ENCODE data around the gene BCAT1. TPM values are rescaled to one million over a fixed set of nuclear protein-coding genes. Genes with fewer than 3 reads are reported as not detected.
"Not testable (repeated sequence)": the region's sequence is repeated elsewhere in the genome, so short reads cannot be mapped to it uniquely, and the experiment has no call there.

The BCAT1 gene
- total RNA-seq, 1 donor from 2014 or later = 40.8 TPM

DNA sequence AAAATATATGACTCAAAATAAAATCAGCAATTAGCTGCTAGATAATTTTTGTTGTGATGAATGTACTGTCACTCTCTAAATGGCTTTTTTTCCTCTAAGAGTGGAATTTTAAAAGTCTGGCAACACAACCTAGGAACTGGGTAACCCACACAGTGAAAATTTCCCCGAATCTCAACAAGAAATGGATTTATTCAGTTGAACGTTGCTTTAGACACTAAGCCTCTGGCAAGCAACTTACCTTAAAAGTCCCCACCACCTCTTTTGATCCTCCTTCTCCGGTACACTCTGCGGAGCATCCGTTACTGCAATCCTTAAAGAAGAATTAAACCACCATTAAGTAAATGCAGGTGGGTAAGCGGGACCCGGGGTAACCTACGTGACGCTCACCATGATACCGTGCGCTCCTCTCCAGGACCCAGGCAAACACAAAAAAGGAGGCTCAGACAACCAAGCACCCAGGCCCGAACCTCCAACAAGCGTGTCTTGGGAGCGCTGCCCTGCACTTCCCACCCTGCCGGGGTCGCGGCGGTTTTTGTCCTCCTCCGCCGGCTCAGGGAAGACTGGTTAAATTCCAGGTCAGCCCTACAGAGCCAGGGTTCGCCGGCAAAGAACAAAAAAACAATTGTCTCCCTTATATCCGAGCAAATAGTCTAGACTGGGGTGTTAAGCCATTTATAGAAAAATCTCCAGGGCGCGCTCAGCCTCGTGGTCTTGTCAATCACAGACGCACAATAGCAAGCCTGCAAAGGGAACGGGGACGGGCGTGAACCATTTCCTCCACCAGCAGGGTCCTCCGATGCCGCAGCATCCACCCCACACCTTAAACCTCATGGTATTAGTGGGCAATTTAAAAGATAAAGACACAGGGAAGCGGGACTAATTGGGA is 47.1 kb downstream of the BCAT1 start:
- DNase-seq (ENCODE audit: low spot score) = no peak

- DNase-seq (ENCODE audit: low spot score) = no peak
These were observed 48.7 kb downstream of the BCAT1 start for GRCh38 chr12:24900196-24900595.

- DNase-seq (ENCODE audit: low spot score) = no peak
These were observed 49.3 kb downstream of the BCAT1 start for GRCh38 chr12:24899503-24900075.

- no peak for DNase-seq (ENCODE audit: low spot score)
These were observed 50.3 kb downstream of the BCAT1 start for GRCh38 chr12:24898606-24899005.

DNA sequence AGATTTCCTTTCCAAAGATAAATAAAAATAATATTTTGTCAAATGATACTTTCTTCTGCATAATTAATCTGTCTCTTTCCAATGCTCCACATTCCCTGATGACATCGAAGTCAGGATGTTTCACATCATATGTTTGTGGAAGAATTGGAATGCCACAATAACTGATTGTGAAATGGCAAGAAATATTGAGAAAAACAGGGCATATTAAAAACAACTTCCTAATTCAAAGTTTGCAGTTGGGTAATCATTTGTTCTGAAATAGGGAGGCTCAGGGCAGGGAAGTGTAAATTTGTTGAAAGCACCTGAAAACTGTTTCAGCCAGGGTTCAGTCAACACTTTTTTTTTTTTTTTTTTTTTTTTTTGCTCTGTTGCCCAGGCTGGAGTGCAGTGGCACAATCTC is 50.7 kb downstream of the BCAT1 start:
- DNase-seq (ENCODE audit: low spot score) = no peak

GRCh38 chr12:24896171-24896570 is 52.7 kb downstream of the BCAT1 start:
- DNase-seq (ENCODE audit: low spot score) = no peak

DNA sequence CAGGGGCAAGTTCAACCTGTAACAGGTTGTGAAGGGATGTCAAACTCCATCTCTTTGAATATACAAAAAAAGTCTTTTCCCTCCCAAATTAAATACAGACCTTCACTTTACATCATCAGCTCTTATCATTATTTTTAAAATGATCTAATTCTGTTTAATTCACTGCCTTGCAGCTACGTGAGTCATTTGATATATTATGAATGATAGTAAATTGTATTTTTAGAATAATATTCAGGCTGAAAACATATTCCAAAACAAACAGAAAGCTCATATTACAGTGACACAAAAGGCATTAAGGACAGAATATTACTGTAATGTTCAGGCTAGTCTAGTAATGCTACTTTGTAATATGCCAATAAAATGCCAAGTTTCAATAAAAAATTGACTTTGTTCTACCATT is 53.3 kb downstream of the BCAT1 start:
- DNase-seq (ENCODE audit: low spot score) = no peak

GRCh38 chr12:24894879-24895278 is 54.0 kb downstream of the BCAT1 start:
- no peak for DNase-seq (ENCODE audit: low spot score)

- DNase-seq (ENCODE audit: low spot score) = no peak
These were observed 58.7 kb downstream of the BCAT1 start for GRCh38 chr12:24890048-24890803.

DNA sequence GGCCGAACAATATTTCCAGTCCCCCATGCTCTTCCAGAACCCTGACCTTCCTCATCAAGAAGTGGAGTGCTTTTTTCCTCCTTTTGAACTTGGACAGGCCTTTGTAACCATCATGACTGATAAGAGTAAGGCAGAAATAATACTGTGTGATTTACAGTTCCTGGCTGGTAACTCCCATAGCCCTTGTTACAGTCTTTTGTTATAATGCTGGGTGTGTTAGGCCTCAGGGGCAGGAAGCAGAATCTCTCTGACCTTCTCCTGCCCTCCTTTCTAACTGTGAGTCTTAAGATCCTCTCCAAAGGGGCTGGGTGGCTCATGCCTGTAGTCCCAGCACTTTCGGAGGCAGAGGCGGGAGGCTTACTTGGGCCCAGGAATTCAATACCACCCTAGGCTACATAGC is 59.5 kb downstream of the BCAT1 start:
- no peak for DNase-seq (ENCODE audit: low spot score)

GRCh38 chr12:24888813-24889212 is 60.1 kb downstream of the BCAT1 start:
- DNase-seq (ENCODE audit: low spot score) = no peak

DNA sequence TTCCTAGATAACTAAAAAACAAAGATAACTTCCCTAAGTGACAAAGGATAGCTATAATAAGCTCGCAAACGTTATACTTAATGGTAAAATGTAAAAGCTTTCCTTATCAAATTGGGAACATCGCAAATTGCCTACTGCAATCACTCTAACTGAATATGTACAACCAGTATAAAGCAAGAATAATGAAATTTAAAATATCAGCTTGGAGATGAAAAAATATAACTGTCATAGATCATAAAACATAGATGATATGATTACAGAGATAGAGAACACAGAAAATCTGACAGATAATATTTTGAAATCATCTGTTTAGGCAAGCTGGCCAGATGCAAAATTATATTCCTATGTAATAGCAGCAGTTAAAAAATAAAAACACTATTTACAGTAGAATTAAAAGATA is 64.0 kb downstream of the BCAT1 start:
- no peak for DNase-seq (ENCODE audit: low spot score)

DNA sequence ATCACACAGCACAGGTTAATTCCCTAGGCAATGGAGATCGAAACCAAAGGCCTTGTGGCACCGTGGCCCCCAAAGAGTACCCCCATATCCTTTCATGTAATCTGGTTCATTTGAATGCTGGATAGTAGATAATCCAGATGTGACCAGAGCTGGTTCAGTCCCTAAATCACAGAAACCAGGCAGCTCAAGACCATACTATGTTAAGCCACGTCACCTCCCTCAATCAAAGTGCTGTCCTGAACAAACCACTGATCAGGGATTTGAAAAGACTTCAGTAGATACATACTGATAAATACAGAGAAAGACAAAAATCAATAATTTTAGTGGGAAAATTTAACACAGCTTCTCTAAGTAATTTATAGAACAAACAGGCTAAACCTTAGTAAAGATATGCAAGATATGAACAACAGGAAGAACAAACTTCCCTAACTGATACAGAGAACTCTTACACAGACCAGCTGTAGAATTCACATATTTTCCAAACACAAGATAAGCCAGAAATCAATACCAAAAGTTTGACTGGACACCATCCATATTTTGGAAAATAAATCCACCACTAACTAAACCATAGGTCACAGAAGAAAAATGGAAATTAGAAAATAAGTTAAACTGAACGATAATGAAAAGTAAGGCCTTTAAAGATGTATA is 67.1 kb downstream of the BCAT1 start:
- no peak for DNase-seq (ENCODE audit: low spot score)

DNA sequence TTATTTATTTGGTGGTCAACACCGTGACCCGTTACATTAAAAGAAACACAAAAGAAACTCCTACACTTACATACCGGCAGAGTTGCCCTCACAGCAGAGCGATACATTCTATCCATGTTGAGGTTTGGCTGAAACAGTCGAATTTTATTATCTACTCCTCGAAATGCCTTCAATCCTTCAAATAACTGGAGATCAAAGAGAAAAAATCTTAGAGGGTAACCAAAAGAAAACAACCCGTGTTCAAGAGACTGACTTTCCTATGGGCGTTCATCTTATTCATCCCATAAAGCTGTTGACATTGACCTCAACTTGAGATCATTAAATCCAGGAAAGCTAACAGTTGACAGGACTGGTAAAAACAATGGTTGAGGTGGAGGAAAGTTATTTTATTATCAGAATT is 67.7 kb downstream of the BCAT1 start:
- no peak for DNase-seq (ENCODE audit: low spot score)

DNA sequence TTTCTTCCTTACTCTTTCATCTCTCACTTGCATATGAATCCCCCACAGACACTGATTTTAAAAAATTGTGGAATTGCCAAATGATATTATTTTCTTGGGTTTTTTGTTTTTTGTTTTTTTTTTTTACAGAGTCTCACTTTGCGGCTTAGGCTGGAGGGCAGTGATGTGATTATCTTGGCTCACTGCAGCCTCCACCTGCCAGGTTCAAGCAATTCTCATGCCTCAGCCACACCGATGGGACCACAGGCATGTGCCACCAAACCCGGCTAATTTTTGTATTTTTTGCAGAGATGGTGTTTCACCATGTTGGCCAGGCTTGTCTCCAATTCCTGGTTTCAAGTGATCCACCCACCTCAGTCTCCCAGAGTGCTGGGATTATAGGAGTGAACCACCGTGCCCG is 68.2 kb downstream of the BCAT1 start:
- no peak for DNase-seq (ENCODE audit: low spot score)

DNA sequence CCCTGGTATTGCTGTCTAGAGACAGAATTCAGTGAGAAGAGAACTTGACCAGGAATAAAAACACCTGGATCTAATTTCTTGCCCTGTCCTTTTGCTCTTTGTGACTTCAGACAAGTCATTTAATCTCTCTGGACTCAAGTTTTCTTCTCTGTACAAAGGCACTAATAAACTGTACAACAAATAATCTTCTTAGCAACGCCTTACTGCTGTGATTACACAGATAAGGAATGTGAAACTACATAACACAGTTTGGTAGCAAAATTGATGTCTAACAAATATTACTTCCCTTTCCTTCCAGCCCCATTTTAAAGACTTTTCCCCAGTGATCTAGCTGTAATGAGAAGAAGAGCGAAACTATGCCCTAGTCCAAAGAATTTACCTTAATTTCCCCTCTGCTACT is 69.3 kb downstream of the BCAT1 start:
- no peak for DNase-seq (ENCODE audit: low spot score)

GRCh38 chr12:24875014-24875413 is 73.9 kb downstream of the BCAT1 start:
- no peak for DNase-seq (ENCODE audit: low spot score)

DNA sequence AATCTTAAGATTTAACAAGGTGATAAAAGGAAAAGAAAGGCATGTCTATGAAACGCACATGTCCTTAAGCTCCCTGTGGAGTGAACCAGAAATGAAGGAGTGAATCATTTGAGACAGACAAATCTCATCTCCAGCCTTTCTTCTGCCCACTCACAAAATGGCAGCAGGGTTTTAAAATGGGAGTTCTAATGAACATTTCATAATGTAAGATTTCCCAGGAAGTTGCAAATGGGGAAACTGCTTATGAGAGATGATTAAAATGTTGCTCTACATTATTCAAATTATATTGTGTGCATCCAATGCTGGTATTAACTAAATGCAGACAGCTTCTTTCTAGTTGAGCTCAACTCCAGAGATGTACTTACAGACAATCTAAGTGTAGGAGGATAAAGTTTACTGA is 76.7 kb downstream of the BCAT1 start:
- no peak for DNase-seq (ENCODE audit: low spot score)

DNA sequence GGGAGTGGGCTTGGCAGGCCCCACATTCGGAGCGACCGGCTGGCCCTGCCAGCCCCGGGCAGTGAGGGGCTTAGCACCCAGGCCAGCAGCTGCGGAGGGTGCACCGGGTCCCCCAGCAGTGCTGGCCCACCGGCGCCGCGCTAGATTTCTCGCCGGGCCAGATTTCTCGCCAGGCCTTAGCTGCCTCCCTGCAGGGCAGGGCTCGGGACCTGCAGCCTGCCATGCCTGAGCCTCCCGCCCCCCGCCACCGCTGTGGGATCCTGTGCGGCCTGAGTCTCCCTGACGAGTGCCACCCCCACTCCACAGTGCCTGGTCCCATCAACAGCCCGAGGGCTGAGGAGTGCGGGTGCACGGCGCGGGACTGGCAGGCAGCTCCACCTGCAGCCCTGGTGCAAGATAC is 82.8 kb downstream of the BCAT1 start:
- not testable (repeated sequence) for DNase-seq (ENCODE audit: low spot score)

GRCh38 chr12:24864796-24865125 is 84.1 kb downstream of the BCAT1 start:
- no peak for DNase-seq (ENCODE audit: low spot score)

DNA sequence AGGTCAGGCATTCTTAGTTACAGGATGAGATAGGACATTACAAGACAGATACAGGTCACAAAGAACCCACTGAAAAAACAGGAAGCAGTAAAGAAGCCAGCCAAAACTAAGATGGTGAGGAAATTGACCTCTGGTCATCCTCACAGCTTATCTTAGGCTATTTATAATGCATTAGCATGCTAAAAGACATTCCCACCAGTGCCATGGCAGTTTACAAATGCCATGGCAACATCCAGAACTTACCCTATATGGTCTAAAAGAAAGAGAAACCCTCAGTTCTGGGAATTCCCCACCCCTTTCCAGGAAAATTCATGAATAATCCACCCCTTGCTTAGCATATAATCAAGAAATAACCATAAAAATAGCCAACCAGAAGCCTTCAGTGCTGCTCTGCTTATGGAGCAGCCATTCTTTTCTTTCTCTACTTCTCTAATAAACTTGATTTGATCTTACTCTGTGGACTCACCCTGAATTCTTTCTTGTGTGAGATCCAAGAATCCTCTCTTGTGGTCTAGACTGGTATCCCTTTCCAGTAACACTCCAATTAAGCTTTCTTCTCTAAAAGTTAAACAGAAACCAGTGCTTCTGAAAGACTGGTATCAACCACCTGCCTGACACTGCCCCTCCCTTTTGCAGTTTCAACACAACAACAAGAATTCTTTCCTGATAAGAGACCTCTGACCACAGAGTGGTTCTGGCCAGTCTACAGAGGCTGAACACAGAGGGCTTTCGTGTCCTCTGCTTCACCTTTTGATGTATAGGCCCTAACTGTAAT is 86.9 kb downstream of the BCAT1 start:
- DNase-seq (ENCODE audit: low spot score) = no peak
